ENCODE measurements around the gene MAST2.
"Not testable (repeated sequence)": the region's sequence is repeated elsewhere in the genome, so short reads cannot be mapped to it uniquely, and the experiment has no call there.

The MAST2 gene

DNA sequence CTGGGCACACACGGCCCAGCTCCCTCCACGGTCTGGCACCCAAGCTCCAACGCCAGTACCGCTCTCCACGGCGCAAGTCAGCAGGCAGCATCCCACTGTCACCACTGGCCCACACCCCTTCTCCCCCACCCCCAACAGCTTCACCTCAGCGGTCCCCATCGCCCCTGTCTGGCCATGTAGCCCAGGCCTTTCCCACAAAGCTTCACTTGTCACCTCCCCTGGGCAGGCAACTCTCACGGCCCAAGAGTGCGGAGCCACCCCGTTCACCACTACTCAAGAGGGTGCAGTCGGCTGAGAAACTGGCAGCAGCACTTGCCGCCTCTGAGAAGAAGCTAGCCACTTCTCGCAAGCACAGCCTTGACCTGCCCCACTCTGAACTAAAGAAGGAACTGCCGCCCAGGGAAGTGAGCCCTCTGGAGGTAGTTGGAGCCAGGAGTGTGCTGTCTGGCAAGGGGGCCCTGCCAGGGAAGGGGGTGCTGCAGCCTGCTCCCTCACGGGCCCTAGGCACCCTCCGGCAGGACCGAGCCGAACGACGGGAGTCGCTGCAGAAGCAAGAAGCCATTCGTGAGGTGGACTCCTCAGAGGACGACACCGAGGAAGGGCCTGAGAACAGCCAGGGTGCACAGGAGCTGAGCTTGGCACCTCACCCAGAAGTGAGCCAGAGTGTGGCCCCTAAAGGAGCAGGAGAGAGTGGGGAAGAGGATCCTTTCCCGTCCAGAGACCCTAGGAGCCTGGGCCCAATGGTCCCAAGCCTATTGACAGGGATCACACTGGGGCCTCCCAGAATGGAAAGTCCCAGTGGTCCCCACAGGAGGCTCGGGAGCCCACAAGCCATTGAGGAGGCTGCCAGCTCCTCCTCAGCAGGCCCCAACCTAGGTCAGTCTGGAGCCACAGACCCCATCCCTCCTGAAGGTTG, 231.4 kb downstream of the MAST2 start:
- DNase-seq, result no peak

DNA sequence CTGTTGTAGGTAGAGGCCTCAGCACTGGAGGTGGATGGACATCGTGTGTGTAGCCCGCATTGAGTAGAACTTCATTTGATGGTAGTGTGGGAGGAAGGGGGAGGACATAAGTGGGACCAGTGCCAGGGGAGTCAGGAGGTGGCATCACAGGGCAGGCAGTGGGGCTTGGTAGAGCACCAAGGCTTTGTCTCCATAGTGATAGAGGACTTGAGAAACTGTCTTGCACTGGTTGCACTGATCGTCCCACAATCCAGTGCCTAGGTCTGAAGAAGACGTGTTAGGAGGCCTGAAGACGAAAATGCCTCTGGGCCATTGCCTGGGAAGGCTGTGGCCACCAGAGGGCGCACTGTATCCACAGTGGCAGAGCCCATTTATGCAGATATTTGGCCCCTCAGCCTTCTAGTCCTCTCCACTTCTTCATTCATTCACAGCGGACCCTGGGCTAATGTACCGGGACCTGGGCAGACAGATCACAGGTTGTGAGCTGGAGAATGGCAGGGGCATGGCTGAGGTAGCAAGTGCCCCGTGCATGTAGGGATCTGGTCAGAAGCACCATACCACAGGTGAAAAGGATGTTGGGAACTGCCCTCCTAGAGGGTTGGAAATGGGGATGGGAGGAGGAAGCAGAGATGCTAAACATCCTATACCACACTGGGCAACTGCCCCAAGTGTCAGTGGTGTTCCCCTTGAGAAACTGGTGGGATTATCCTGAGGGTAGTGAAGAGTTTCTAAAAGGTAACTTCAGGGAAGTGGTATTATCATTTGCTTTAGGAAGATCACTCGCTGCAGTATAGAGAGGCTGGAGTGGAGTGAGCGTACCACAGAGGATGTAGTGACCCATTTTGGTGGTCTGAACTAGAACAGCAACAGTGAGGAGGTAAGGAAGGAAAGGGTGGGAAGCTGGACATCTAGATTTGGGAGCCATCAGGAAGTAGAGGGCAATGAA, 233.8 kb downstream of the MAST2 start:
- peak; percentile 86 for DNase-seq

DNA sequence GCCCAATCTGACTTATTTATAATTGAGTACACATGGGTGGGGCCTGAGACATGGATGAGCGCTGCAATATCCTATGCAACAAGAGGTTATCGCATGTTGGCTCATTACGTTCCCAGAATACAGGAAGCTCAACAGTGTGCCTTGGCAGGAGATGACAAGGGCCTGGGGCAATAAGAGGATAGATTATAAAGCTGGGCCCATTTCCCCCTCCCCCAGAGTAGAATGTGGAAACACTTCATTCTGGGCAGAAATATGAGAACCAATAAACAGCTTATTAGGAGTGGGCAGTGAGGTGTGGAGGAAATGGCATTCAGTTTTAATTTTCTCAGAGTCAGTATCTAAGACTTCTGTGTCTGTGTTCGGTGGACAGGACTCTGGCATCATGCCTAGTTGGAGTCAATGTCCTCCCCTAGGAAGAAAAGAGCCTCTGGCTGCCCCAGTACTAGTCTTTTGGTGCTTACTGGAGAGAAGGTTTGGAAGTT, 236.2 kb downstream of the MAST2 start:
- no peak for DNase-seq

DNA sequence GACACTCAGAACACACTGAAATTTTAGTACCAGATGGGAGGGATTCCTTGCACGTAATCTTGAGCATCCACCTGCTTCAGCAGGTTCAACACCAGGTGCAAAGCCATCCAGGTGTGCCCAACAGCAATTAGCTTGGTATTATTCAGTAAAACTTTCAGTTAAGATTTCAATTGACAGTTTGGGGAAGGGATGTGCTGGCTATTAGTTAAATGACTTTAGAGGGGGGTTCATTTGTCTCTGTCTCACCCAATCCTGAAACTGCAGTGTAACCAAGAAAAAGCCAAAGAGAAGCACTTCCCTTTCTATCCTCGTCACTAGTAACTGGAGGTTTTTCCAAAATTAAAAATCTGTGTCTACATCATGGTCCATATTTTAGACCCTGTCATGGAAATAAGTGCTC, 238.1 kb downstream of the MAST2 start:
- DNase-seq, result no peak

DNA sequence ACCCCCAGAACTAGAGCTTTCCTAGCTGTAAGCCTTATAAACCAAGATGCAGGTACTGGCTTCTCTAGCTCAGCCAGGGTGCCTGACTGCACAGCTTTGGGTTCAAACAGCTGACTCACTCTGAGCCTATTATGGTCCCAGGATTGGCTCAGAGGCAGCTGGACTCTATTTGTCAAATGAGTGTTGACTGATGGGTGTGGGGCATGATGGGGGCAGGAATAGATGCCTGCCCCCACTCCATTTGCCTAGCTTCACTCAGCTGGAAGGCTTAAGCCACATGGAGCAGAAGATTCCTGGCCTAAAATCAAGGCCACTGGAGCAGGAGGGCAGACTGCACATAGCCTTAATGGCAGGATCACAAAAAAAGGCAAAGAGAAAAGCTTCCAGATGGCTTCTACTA, 238.6 kb downstream of the MAST2 start:
- no peak for DNase-seq

DNA sequence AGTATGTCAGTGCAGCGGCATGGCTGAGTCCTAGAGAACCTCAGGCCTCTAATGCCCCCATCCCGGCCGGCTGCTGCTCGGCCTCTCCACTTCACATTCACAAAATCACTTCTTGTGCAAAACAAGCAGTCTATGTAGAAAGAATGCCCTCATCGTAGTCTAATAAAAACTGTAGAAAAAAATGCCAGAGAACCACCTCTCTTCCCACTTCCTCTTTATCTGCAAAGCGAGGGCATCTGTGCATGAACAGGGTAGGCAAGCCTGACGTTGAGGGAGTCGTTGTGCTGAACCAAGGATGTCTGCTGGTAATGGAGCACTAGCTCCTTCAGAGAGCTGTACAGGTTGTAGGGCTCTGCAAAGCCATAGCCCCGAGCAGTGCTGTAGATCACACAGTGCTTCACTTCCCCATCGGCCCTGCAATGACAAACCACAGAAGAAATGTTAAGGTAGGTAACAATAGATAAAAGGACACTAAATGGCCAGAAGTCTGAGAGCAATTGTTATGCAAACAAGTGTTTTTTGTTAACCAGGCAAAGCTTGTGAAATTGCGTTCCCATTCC, 240.1 kb downstream of the MAST2 start:
- no peak for DNase-seq

DNA sequence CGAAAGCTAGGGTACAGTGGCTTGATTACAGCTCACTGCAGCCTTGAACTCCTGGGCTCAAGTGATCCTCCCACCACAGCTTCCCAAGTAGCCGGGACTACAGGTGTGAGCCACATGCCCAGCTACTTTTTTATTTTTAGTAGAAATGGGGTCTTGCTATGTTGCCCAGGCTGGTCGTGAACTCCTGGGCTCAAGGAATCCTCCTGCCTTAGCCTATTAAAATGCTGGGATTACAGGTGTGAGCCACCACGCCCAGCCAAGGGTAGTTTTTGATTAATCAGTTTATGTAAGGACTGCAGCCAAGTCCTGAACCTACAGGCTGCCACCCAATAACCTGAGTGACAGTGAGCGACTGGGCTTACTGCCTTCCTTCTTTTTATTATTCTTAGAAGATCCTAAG, 240.7 kb downstream of the MAST2 start:
- no peak for DNase-seq

DNA sequence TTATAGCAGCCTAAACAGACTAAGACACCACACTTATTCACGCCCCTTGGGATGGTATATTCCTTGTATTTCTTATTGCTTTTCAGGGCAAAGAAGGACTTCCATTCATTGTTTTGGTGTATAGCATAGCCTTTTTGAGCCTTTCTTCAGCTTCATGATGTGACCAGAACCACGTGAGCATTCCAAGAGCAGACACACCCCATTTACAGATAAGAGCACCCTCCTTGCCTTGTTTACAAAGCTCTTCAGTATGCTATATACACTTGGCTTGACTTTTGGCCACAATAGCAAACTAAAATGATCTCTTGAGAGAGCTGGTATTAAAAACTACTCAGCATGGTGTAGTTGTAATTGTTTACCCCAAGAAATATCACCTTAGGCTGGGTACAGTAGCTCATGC, 250.3 kb downstream of the MAST2 start:
- DNase-seq, result no peak

DNA sequence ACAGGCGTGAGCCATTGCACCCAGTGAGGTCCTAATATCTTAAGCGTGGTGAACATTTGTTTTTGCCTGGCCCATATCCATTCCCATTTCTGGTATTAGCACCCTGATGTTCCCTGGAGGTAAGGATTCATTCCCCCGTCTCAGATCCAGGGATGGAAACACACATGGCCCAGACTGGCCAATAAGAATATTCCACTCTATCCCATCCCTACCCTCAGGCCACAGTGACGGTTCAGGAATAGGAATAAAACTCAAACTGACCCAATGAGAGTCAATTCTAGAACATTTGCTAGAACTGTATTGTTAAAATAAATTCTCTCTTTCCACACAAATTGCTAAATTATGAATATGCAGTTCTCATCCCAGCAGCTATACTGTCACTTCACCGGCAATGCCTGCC, 252.9 kb downstream of the MAST2 start:
- no peak for DNase-seq

DNA sequence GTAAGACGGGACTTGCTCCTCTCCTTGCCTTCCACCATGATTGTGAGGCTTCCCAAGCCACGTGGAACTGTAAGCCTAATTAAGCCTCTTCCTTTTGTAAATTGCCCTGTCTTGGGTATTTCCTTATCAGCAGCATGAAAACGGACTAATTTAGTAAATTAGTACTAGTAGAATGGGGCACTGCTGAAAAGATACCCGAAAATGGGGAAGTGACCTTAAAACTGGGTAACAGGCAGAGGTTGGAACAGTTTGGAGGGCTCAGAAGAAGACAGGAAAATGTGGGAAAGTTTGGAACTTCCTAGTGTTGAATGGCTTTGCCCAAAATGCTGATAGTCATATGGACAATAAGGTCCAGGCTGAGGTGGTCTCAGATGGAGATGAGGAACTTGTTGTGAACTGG, 253.8 kb downstream of the MAST2 start:
- DNase-seq, result not testable (repeated sequence)

DNA sequence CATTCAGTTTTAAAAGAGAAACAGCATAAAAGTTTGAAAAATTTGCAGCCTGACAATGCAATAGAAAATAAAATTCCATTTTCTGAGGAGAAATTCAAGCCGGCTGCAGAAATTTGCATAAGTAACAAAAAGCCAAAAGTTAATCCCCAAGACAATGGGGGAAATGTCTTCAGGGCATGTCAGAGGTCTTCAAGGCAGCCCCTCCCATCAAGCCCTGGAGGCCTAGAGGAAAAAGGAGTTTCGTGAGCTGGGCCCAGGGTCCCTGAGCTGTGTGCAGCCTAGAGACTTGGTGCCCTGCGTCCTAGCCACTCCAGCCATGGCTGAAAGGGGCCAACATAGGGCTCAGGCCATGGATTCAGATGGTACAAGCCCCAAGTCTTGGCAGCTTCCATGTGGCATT, 254.4 kb downstream of the MAST2 start:
- no peak for DNase-seq

DNA sequence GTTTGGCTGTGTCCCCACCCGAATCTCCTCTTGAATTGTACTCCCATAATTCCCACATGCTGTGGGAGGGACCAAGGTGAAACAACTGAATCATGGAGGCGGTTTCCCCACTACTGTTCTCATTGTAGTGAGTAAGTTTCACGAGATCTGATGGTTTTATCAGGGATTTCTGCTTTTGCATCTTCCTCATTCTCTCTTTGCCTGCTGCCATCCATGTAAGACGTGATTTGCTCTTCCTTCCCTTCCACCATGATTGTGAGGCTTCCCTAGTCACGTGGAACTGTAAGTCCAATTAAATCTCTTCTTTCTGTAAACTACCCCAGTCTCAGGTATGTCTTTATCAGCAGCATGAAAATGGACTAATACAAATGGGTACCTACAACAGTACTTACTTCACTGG, 255.5 kb downstream of the MAST2 start:
- no peak for DNase-seq

DNA sequence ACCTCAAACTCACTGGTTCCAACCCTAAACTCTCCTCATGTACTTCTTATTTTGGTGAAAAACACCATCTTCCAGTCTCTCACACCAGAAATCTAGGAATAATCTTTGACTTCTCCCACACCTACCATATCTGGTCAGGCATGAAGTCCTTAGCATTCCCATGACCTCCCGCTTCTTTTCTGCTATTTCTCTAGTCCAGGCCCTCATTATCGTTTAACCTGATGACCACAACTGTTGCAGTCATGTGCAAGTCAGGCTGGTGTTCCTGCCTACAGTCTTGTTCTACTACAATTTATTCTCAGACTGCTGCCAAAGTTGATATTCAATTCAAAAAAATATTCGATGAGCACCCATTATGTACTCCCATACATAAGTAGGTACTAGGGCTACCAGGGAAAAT, 257.7 kb downstream of the MAST2 start:
- no peak for DNase-seq

DNA sequence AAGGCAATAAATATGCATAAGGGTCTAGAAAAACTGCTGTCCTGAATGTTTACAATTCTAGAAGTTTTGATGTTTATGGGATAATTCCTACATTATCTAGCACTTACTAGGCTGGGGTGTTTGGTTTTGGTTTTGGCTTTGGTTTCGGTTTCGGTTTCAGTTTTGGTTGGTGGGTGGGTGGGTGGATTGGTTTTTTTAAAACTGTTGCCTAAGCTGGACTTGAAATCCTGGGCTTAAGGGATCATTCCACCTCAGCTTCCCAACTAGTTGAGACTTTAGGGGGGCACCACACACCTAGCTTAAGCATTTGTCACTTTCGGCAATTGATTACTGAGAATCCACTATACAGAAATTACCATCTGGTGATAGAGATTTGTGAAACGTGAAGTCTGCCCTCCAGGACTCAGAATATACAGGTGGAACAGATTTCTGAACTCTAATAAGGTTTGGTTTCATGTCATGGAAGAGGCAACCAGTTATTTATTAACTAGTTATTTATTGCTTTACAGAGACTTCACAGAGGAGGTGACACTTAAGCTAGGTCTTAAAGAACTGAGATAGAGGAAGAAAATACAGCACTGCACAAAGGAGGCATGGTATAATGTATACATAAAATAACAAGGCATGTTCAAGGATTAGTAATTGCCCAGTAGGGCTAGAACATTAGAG, 259.4 kb downstream of the MAST2 start:
- no peak for DNase-seq

DNA sequence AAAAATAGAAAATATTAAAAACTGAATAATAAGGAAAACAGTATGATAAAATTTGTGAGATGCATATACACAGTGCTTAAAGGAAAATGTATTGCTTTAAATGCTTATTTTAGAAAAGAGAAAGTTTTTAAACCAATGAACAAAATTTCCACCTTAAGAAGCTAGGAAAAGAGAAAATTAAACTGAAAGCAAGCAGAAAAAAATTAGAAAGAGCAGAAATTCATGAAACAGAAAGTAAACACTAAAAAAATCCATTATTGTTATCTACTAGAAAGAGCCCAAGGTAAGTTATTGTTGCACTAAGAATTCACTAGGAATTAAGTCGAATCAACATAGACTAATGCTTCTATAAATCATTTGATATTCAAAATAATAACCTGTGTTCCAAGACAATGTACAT, 261.3 kb downstream of the MAST2 start:
- no peak for DNase-seq

DNA sequence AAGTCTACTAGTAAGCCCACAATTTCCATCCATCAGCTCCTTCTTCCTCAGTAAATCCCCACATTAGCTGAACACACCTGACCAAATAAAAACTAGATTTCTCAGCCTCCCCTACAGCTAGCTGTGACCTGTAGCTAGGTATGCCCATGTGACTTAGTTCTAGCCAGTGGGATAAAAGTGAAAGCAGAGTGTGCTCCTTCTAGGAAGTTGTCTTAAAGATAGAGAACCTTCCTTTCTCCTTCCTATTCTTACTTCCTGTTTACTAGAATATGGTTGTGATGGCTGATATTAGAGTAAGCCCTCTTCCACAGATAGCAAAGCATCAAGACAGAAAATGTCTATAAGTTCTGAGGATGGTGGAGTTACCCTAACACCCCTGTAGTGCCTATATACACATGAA, 262.0 kb downstream of the MAST2 start:
- DNase-seq, result no peak

DNA sequence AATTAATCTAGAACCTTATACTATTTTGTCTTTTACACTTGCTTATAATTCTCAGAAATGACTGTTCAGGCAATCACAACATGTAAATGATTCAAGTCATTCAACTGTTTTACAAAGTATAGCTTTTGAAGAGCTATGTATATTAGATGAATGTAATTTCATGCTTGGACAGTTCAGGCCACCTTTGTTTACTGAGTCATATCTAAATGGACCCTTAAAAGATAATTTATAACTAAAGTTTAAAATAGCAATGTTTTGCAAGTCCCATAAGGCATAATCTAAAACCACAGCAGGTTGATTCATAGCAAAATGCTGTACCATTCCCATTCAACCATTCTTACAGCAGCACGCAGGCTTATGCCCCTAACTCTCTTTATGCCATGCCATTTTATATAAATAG, 264.2 kb downstream of the MAST2 start:
- no peak for DNase-seq

DNA sequence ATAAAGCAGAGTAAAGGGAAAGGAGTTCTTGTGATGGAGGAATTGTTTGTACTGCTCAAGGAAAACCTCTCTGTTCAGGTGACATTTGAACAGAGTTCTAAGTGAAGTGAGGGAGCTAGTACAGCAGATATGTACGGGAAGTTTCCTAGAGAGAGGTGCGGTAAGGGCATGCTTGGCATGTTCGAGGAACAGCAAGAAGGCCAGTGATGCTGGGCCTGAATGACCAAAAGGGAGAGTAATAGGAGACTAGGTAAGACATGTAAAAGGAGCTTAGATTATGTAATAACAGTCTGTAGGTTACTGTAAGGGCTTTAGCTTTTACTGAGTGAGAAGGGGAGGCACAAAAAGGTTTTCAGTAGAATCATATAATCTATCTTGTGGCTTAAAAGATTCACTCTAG, 265.1 kb downstream of the MAST2 start:
- DNase-seq, result no peak

DNA sequence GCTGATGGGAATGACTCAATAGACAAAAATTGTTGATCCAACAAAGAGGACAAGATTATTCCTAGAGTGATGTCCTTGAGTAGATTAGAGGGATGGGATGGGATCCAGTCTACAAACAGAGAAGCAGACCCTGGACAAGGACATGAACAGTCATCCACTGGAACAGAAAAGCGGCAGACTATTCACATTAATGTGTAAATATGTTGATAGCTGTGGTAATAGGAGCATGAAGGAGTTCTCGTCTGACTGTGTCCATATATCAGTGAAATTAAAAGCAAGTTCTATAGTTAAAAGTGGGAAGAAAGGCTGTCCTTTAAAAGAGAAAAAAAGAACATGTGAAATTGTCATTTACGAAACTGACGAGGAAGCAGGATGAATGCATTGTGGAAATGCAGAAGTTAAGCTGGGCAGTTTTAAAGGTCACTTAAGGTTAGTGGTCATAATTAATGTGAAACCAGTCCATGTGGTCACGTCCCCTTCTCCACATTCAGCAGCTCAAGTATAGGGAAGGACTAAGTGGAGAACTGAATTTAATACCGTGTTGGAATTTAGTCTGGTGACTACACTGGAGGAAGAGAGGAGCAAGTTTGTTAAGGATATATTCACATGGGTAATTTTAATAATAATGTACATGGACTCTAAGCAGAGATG, 266.9 kb downstream of the MAST2 start:
- DNase-seq, result no peak

DNA sequence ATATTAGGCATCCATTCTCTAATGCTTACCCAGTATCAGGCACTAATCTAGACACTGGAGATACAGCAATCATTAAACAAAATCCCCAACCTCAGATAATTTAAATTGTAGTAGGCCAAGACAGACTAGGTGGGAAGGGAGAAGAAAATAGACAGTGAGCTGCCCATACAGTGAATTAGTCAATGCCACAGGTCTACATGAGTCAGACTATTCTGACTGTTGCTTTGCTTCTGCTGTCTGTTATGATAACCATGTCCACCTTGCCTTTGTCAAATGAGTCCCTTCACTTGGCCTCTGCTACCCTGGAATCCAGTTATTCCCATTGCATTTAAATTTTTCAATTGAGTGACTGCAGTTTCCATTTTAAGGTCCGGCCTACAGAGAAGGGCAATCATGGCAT, 269.6 kb downstream of the MAST2 start:
- no peak for DNase-seq

DNA sequence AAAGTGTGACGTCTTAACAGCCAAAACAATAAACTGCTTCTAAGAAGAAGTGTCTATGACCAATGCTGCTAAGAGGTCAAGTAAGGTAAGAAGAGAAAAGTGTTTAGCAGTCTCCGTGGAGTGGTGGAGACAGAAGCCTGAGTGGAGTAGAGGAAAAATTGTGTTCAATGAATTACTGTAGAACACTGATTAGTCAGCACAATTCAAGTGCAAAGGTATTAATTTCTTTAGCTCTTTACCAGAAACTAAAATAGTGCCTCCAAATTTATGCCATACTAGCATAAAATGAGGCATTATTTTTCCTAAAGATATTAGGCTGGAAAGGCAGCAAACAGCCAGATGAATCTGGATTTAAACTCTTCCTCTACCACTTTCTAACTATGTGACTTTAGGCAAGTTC, 272.9 kb downstream of the MAST2 start:
- DNase-seq, result no peak

DNA sequence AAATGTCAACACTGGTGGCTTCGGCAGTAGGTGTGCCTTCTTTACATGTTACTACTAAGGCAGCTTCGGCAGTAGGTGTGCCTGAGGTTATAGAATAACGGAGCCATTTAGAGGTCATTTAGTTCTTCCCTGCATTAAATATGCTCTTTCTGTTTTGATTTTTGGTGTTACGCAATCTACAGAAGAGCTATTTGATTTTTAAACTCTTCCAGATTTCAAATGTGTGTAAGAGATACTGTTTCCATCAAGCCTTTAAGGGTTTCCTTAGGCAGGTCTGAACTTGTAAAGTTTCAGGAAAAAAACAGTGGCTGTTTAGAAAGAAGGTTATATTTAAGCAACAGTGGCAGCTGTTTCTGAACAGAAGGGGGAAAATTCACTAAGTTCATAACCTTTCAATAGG, 274.2 kb downstream of the MAST2 start:
- DNase-seq, result no peak

All from activated CD4-positive, CD25-positive, alpha-beta regulatory T cell treated with anti-CD3 and anti-CD28 coated beads, Interleukin-2, amount 50 U/mL, for 72 hours (primary cell).